K562 (cell line): ENCODE measurements around the gene TULP3. TPM values are rescaled to one million over a fixed set of nuclear protein-coding genes. Genes with fewer than 3 reads are reported as not detected.

Experiments used
- ATAC-seq: fragments of 200-7000 bp; cut with Tn5 transposase; 3 replicates; pipeline ENCODE4 v1.9.1; 2020; ENCODE audit warnings: moderate library complexity
- BruUV-seq: library from RNA; stranded (reverse); fragments of 400-500 nt; replicated peaks from 2 replicates; lab custom pipeline; 2021; lab: Mats Ljungman, UMichigan
- CTCF ChIA-PET: fragments of 300-600 bp; formaldehyde crosslinking; extraction: SDS; loops from one replicate; lab custom pipeline; 2021; ENCODE audit warnings: low intra/inter-chr PET ratio; lab: Yijun Ruan, JAX
- POLR2A ChIA-PET: fragments of 300-600, 350-650 bp; sonication (Branson Sonifier 250); formaldehyde crosslinking; extraction: SDS; loops from one replicate; lab custom pipeline; 2021; ENCODE audit warnings: antibody characterized with exemption, inconsistent platforms; lab: Yijun Ruan, JAX
- DNase-seq, 4 experiments: peaks; one replicate each; pipeline versions ENCODE4 v3.0.0 to v3.0.0-alpha.2; 2011 to 2018; ENCODE audit warnings: low spot score in 3 of 4, mixed read lengths in 3 of 4; ENCODE audit errors: extremely low read depth in 1 of 4
- FAIRE-seq: peaks from 2 replicates; lab custom pipeline; 2011; peaks lifted over from hg19 to GRCh38; lab: Jason Lieb, UNC
- H2AFZ ChIP-seq: 2 replicates; pipeline ENCODE4 v1.6.0; 2011; ENCODE audit warnings: low read depth, low read length, control low read depth, inconsistent platforms
- H3K27ac ChIP-seq: fragments of 200-600 bp; 3 replicates; pipeline ENCODE4 v1.8.0; 2011; ENCODE audit warnings: low read depth, mild to moderate bottlenecking, control low read depth, inconsistent platforms, low read length, moderate library complexity, mixed read lengths; ENCODE audit errors: extremely low read depth
- H3K27me3 ChIP-seq, 2 experiments: fragments of 300-600 bp in 1 of 2; 2 replicates in 1 of 2; 3 replicates in 1 of 2; pipeline versions ENCODE4 v1.6.0 to v1.8.0; 2011; ENCODE audit warnings: inconsistent platforms in 2 of 2, low read length in 2 of 2, mild to moderate bottlenecking in 1 of 2, mixed read lengths in 1 of 2, moderate library complexity in 1 of 2; ENCODE audit not compliant: control insufficient read depth in 2 of 2, insufficient read depth in 2 of 2
- H3K36me3 ChIP-seq: fragments of 300-600 bp; 3 replicates; pipeline ENCODE4 v1.8.0; 2011; ENCODE audit warnings: mild to moderate bottlenecking, low read length, inconsistent platforms; ENCODE audit not compliant: control insufficient read depth, insufficient read depth
- H3K4me1 ChIP-seq, 2 experiments: fragments of 200-600 bp in 1 of 2; replicated peaks in 1 of 2; 2 replicates in 1 of 2; 3 replicates in 1 of 2; pipeline versions ENCODE4 v1.5.1 to v1.8.0; 2011; ENCODE audit warnings: inconsistent platforms in 2 of 2, low read length in 2 of 2, mild to moderate bottlenecking in 1 of 2, mixed read lengths in 1 of 2, moderate library complexity in 1 of 2; ENCODE audit not compliant: control insufficient read depth in 2 of 2, insufficient read depth in 2 of 2
- H3K4me2 ChIP-seq: 2 replicates; pipeline ENCODE4 v1.6.1; 2011; ENCODE audit warnings: low read length, control low read depth, inconsistent platforms, mixed read lengths; ENCODE audit not compliant: insufficient read depth
- H3K4me3 ChIP-seq: fragments of 200-600 bp; sonication (generic), shearing (Covaris generic); 2 replicates; pipeline ENCODE4 v1.5.1; 2016; ENCODE audit warnings: control low read depth, inconsistent platforms
- H3K79me2 ChIP-seq: fragments of 200-600 bp; 3 replicates; pipeline ENCODE4 v1.8.0; 2011; ENCODE audit warnings: low read length, inconsistent platforms; ENCODE audit not compliant: control insufficient read depth, insufficient read depth
- H3K9ac ChIP-seq, 2 experiments: 2 replicates each; pipeline versions ENCODE4 v1.6.0 to v1.6.1; 2011; ENCODE audit warnings: low read depth in 2 of 2, low read length in 2 of 2, control low read depth in 1 of 2, inconsistent platforms in 1 of 2, mild to moderate bottlenecking in 1 of 2, mixed read lengths in 1 of 2; ENCODE audit not compliant: insufficient read depth in 1 of 2
- H3K9me1 ChIP-seq: one replicate; pipeline ENCODE4 v1.6.0; 2011; ENCODE audit warnings: inconsistent platforms, mild to moderate bottlenecking, low read length, moderate library complexity; ENCODE audit not compliant: control insufficient read depth, insufficient read depth
- H3K9me3 ChIP-seq: replicated peaks from 2 replicates; pipeline ENCODE4 v1.5.1; 2011; ENCODE audit warnings: low read depth, low read length, inconsistent platforms; ENCODE audit not compliant: control insufficient read depth, insufficient read depth
- H4K20me1 ChIP-seq: replicated peaks from 2 replicates; pipeline ENCODE4 v1.6.1; 2011; ENCODE audit warnings: low read length, inconsistent platforms, mixed read lengths; ENCODE audit not compliant: control insufficient read depth, insufficient read depth
- BRCA1 ChIP-seq, 2 experiments: fragments of 450-650 bp in 1 of 2; sonication (generic) in 1 of 2; formaldehyde crosslinking in 1 of 2; IDR thresholded peaks; 2 replicates each; pipeline versions ENCODE4 v1.5.0 to v1.6.1; 2017 to 2020; ENCODE audit warnings: mild to moderate bottlenecking in 1 of 2, missing genetic modification reagents in 1 of 2
- CC2D1A ChIP-seq: fragments of 450-650 bp; IDR thresholded peaks from 2 replicates; pipeline ENCODE4 v1.6.1; 2017; ENCODE audit warnings: mild to moderate bottlenecking
- CEBPB ChIP-seq: fragments of 450-650 bp; IDR thresholded peaks from 2 replicates; pipeline ENCODE4 v1.6.1; 2016; ENCODE audit warnings: missing genetic modification characterization, missing compliant biosample characterization
- DNMT1 ChIP-seq: fragments of 450-650 bp; IDR thresholded peaks from 2 replicates; pipeline ENCODE4 v1.6.1; 2016; ENCODE audit warnings: antibody characterized with exemption, mild to moderate bottlenecking
- HDAC2 ChIP-seq: fragments of 450-650 bp; IDR thresholded peaks from 2 replicates; pipeline ENCODE4 v1.6.1; 2016; ENCODE audit warnings: mild to moderate bottlenecking
- HMG20A ChIP-seq: fragments of 450-650 bp; formaldehyde crosslinking; conservative IDR thresholded peaks from 2 replicates; pipeline ENCODE4 v1.4.0; 2020; ENCODE audit warnings: mild to moderate bottlenecking, mixed read lengths
- LARP7 ChIP-seq: fragments of 450-650 bp; IDR thresholded peaks from 2 replicates; pipeline ENCODE4 v1.6.1; 2016
- RBM14 ChIP-seq: fragments of 200-400 bp; formaldehyde crosslinking; IDR thresholded peaks from 2 replicates; pipeline ENCODE4 v1.6.1; 2018; ENCODE audit warnings: low read depth, mild to moderate bottlenecking, low read length, moderate library complexity, borderline replicate concordance; ENCODE audit not compliant: insufficient read depth
- RBM22 ChIP-seq: fragments of 200-400 bp; formaldehyde crosslinking; IDR thresholded peaks from 2 replicates; pipeline ENCODE4 v1.6.1; 2018; ENCODE audit warnings: low read length, low read depth; ENCODE audit not compliant: poor library complexity, severe bottlenecking
- SMAD3 ChIP-seq: fragments of 450-650 bp; formaldehyde crosslinking; conservative IDR thresholded peaks from 2 replicates; pipeline ENCODE4 v1.4.0; 2020; ENCODE audit warnings: mild to moderate bottlenecking
- XRCC4 ChIP-seq: IDR thresholded peaks from one replicate; pipeline ENCODE4 v1.6.1; 2011; ENCODE audit not compliant: insufficient read depth, insufficient read length; ENCODE audit errors: extremely low read depth
- ZNF354B ChIP-seq: fragments of 250-450 bp; sonication (Bioruptor Pico); IDR thresholded peaks from 2 replicates; pipeline ENCODE4 v1.4.0; 2020
- ZNF780A ChIP-seq: fragments of 250-450 bp; sonication (Bioruptor Pico); IDR thresholded peaks from 2 replicates; pipeline ENCODE4 v1.5.0; 2021; ENCODE audit warnings: mild to moderate bottlenecking
- whole genome bisulfite sequencing: fragments of 100-300 bp; shearing (Covaris generic); methylation state at CpG from one replicate; pipeline ENCODE4 v1.1.6; 2016; ENCODE audit warnings: low coverage, mixed read lengths; ENCODE audit not compliant: insufficient coverage; ENCODE audit errors: missing lambda C conversion rate; 5-methylcytosine and 5-hydroxymethylcytosine counted together
- in situ Hi-C: fragments of 300-500 bp; cut with MboI; formaldehyde crosslinking; loops from 4 replicates; pipeline ENCODE4 v1.15.0; 2018; ENCODE audit warnings: inconsistent platforms, mixed read lengths
- intact Hi-C: fragments of 100-400 bp; cut with micrococcal nuclease; formaldehyde crosslinking; loops from 2 replicates; pipeline ENCODE4 v1.14.2; 2022
- polyA plus RNA-seq, 8 experiments: library from polyadenylated mRNA; depleted of rRNA in 4 of 8; stranded (reverse) in 5 of 8; unstranded in 3 of 8; fragments of >200 nt; fragmentation: Nextera tagmentation in 2 of 8; fragmentation: Illumina TruSeq in 1 of 8; extraction: Ambion mirVana in 2 of 8; extraction: Trizol in 1 of 8; gene quantifications; 2 replicates each; pipeline versions ENCODE4 v1.2.1 to v1.2.3, GENCODE V29; 2011 to 2014; ENCODE audit warnings: inconsistent platforms in 1 of 8, missing spikeins in 1 of 8
- total RNA-seq, 7 experiments: library from RNA; depleted of rRNA in 6 of 7; stranded (reverse); fragments of >200 nt in 6 of 7; fragmentation: Illumina TruSeq in 2 of 7; extraction: Trizol in 2 of 7; gene quantifications; 2 replicates each; pipeline versions ENCODE4 v1.2.1 to v1.2.3, GENCODE V29; 2011 to 2021; ENCODE audit warnings: low replicate concordance in 1 of 7
- TF ChIP-seq, protein P1 (sequence below): fragments of 250-450 bp; sonication (Bioruptor Pico); IDR thresholded peaks from 2 replicates; pipeline ENCODE4 v1.8.0; 2021; ENCODE audit warnings: borderline replicate concordance, mild to moderate bottlenecking, moderate library complexity; ENCODE audit not compliant: poor library complexity, severe bottlenecking
- TF ChIP-seq, protein P2 (sequence below): fragments of 450-650 bp; formaldehyde crosslinking; IDR thresholded peaks from 2 replicates; pipeline ENCODE4 v1.4.0; 2020; ENCODE audit warnings: mild to moderate bottlenecking, moderate library complexity
- TF ChIP-seq, protein P3 (sequence below): fragments of 250-450 bp; sonication (Bioruptor Pico); IDR thresholded peaks from 2 replicates; pipeline ENCODE4 v1.8.0; 2021; ENCODE audit warnings: mild to moderate bottlenecking, moderate library complexity
- TF ChIP-seq, protein P4 (sequence below): sonication (generic); formaldehyde crosslinking; IDR thresholded peaks from 2 replicates; pipeline ENCODE4 v1.5.0; 2020; ENCODE audit warnings: missing genetic modification reagents

TULP3 gene
- total and polyA plus RNA-seq, 9 of the 15 experiments (the other 6 are each of a cell fraction or from before 2014, with no cell fraction given), result 3.6 to 13.3 (median 7.3) TPM

DNA sequence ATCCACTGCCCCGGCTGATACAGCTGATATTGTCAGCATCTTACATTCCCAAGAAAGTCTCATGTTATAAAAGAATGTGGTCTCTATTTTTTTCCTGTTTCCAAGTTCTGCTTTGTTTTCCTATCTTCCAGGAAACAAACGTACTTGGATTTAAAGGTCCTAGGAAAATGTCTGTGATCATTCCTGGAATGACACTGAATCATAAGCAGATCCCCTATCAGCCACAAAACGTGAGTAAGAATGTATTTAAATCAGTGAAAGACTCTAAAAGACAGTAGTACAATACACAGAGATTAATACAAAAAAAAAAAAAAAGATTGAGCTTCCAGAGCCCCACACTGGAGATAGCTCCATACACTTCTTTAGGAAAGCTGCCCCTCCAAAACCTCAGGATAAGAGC lies 46.8 kb downstream of the TULP3 start:
- Histone ChIP-seq H3K9me3 (no peaks in the 10 kb centered on the region), H3K27me3 (no peaks in the 10 kb centered on the region), H3K4me1 (peaks cover 5 to 6% of the 10 kb centered on the region in 2 experiments; a peak in 3 of 5 replicates), H3K4me3 (no peak overlapping the region), H3K36me3 (no peaks in the 10 kb centered on the region; the same call in 2 of the 3 replicates), H2AFZ (no peak overlapping the region), H3K4me2 (no peak overlapping the region), H4K20me1 (no peaks in the 10 kb centered on the region), H3K9me1 (peaks cover 2% of the 10 kb centered on the region), H3K9ac (no peak overlapping the region), H3K27ac (no peak overlapping the region), H3K79me2 (no peaks in the 10 kb centered on the region)
- ATAC-seq, result no peak
- intact Hi-C loops, result no loop called here
- CTCF ChIA-PET, result no interaction called here
- TF ChIP-seq, protein P1, sequence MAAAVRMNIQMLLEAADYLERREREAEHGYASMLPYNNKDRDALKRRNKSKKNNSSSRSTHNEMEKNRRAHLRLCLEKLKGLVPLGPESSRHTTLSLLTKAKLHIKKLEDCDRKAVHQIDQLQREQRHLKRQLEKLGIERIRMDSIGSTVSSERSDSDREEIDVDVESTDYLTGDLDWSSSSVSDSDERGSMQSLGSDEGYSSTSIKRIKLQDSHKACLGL, result no peak
- TF ChIP-seq, protein P2, sequence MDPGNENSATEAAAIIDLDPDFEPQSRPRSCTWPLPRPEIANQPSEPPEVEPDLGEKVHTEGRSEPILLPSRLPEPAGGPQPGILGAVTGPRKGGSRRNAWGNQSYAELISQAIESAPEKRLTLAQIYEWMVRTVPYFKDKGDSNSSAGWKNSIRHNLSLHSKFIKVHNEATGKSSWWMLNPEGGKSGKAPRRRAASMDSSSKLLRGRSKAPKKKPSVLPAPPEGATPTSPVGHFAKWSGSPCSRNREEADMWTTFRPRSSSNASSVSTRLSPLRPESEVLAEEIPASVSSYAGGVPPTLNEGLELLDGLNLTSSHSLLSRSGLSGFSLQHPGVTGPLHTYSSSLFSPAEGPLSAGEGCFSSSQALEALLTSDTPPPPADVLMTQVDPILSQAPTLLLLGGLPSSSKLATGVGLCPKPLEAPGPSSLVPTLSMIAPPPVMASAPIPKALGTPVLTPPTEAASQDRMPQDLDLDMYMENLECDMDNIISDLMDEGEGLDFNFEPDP, result no peak
- TF ChIP-seq, protein P3, sequence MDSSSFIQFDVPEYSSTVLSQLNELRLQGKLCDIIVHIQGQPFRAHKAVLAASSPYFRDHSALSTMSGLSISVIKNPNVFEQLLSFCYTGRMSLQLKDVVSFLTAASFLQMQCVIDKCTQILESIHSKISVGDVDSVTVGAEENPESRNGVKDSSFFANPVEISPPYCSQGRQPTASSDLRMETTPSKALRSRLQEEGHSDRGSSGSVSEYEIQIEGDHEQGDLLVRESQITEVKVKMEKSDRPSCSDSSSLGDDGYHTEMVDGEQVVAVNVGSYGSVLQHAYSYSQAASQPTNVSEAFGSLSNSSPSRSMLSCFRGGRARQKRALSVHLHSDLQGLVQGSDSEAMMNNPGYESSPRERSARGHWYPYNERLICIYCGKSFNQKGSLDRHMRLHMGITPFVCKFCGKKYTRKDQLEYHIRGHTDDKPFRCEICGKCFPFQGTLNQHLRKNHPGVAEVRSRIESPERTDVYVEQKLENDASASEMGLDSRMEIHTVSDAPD (CRISPR knock-in tag), result no peak
- no peak for TF ChIP-seq XRCC4
- TF ChIP-seq, protein P4, sequence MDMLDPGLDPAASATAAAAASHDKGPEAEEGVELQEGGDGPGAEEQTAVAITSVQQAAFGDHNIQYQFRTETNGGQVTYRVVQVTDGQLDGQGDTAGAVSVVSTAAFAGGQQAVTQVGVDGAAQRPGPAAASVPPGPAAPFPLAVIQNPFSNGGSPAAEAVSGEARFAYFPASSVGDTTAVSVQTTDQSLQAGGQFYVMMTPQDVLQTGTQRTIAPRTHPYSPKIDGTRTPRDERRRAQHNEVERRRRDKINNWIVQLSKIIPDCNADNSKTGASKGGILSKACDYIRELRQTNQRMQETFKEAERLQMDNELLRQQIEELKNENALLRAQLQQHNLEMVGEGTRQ (CRISPR knock-in tag), result no peak
- TF ChIP-seq CC2D1A, result no peak
- TF ChIP-seq RBM14, result no peak
- no peak for TF ChIP-seq ZNF780A (CRISPR knock-in tag)
- TF ChIP-seq HMG20A (CRISPR knock-in tag), result no peak
- TF ChIP-seq LARP7, result no peak
- TF ChIP-seq HDAC2, result no peak
- no peak for TF ChIP-seq RBM22
- TF ChIP-seq ZNF354B (CRISPR knock-in tag), result no peak
- no peak for TF ChIP-seq CEBPB (tag)
- TF ChIP-seq BRCA1 (IDR thresholded peaks at IDR 0.05), result no peak
- TF ChIP-seq BRCA1 (CRISPR knock-in tag; IDR thresholded peaks at IDR 0.05), result no peak
- TF ChIP-seq DNMT1, result no peak
- no peak for TF ChIP-seq SMAD3 (CRISPR knock-in tag)
- POLR2A ChIA-PET, result interaction anchor here (0.6 kb wide), 1 partner anchor 12 kb away, joined by 3 read pairs; no protein-coding TSS in a partner anchor
- no peak for DNase-seq
- in situ Hi-C loops, result no loop called here
- no peak for FAIRE-seq
- WGBS, result 41% methylated on average over 3 of the region's 3 CpGs
- BruUV-seq, result no TSS peak
